SK-N-MC (cell line): ENCODE data around the gene TGFB1I1.

Experiments
- DNase-seq: peaks from one replicate; pipeline ENCODE4 v3.0.0-alpha.2; 2011; ENCODE audit warnings: low read depth, low spot score
- H3K27ac ChIP-seq: fragments of 200-600 bp; sonication (generic); 2 replicates; pipeline ENCODE4 v1.5.1; 2016; ENCODE audit warnings: mixed run types
- H3K36me3 ChIP-seq: fragments of 200-600 bp; sonication (generic); 2 replicates; pipeline ENCODE4 v1.6.1; 2017; ENCODE audit warnings: antibody characterized with exemption, low read length, mixed read lengths; ENCODE audit not compliant: insufficient read depth
- H3K4me3 ChIP-seq: fragments of 200-600 bp; sonication (generic); 2 replicates; pipeline ENCODE4 v1.5.1; 2016
- H3K9ac ChIP-seq: fragments of 200-600 bp; sonication (generic); 2 replicates; pipeline ENCODE4 v1.8.0; 2017; ENCODE audit warnings: mixed run types, mixed read lengths; ENCODE audit not compliant: insufficient read length
- H3K9me3 ChIP-seq: fragments of 200-600 bp; sonication (generic); 2 replicates; pipeline ENCODE4 v1.6.1; 2017; ENCODE audit warnings: low read depth, mild to moderate bottlenecking, antibody characterized with exemption, low read length, moderate library complexity, mixed read lengths
- EZH2 ChIP-seq: fragments of 200-600 bp; sonication (generic); IDR thresholded peaks from one replicate; pipeline ENCODE4 v1.6.1; 2017; ENCODE audit warnings: antibody characterized with exemption
- FOXP2 ChIP-seq: optimal IDR thresholded peaks from 2 replicates; pipeline ENCODE3; 2011; ENCODE audit warnings: mild to moderate bottlenecking, moderate library complexity; ENCODE audit not compliant: insufficient read depth; ENCODE audit errors: extremely low read length, control extremely low read depth
- POLR2AphosphoS5 ChIP-seq: IDR thresholded peaks from 2 replicates; pipeline ENCODE4 v1.6.1; 2012; ENCODE audit warnings: mild to moderate bottlenecking, low read depth, low read length, borderline replicate concordance

TGFB1I1 gene

GRCh38 chr16:31473264-31473984 is 1.5 kb downstream of the TGFB1I1 start:
- H3K9ac ChIP-seq, result no peak overlapping the region
- no peak overlapping the region for H3K27ac ChIP-seq
- no peak overlapping the region for H3K4me3 ChIP-seq
- no peaks in the 10 kb centered on the region for H3K36me3 ChIP-seq
- DNase-seq, result no peak
- no peak for TF ChIP-seq FOXP2
- TF ChIP-seq POLR2AphosphoS5, result no peak
- no peak for TF ChIP-seq EZH2
- H3K9me3 ChIP-seq, result no peaks in the 10 kb centered on the region

DNA sequence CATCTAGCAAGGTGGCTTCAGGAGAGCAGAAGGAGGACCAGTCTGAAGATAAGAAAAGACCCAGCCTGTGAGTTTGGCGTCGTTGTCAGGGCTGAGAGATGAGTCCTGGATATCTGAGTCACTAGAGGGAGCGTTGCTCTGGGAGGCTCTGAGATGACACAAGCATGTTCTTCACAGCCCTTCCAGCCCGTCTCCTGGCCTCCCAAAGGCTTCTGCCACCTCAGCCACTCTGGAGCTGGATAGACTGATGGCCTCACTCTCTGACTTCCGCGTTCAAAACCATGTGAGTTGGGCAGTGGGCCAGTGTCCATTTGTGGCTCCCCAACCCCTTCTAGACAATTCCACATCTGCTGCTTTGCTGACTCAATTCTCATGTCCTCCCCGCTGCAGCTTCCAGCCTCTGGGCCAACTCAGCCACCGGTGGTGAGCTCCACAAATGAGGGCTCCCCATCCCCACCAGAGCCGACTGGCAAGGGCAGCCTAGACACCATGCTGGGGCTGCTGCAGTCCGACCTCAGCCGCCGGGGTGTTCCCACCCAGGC is 2.3 kb downstream of the TGFB1I1 start:
- DNase-seq, result no peak
- no peaks in the 10 kb centered on the region for H3K36me3 ChIP-seq
- H3K4me3 ChIP-seq, result no peak overlapping the region
- no peak overlapping the region for H3K27ac ChIP-seq
- H3K9me3 ChIP-seq, result no peaks in the 10 kb centered on the region
- TF ChIP-seq EZH2, result no peak
- TF ChIP-seq FOXP2, result no peak
- no peak overlapping the region for H3K9ac ChIP-seq

DNA sequence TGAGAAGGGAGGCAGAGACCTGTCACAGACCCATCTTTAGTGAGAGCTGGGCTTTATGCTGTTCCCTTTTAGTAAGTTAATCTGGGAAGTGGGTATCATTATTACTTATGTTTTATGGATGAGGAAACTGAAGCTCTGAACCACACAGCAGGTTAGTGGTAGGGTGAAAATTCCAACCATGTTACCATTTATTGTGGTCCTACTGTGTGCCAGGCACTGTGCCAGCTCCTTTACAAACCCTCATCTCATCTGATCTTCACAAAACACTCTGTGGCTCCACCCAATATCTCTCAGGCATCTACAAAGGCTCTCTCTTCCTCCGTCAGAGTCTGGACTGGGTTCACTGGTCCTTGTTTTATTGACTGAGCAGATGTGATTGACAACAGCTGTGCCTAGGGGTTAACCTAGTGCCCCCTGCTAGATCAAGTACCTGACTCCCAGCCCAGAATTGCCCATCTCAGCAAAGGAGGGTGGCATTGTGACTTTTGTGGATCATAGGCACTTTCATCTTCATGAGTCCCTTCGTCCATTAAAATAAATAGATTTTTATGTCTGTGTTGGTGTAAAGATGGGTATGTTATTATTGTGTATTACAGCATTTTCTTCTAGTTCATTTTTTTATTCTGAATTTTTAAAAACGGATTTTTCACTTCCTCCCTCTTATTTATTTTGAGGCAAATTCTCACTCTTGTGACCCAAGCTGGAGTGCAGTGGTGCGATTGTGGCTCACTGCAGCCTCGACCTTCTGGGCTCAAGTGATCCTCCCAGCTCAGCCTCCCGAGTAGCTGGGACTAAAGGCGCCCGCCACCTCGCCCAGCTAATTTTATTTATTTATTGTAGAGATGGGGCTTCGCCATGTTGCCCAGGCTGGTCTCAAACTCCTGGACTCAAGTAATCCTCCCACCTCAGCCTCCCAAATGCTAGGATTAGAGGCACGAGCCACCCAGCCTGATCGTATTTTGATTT is 3.1 kb downstream of the TGFB1I1 start:
- H3K27ac ChIP-seq, result no peak overlapping the region
- H3K9ac ChIP-seq, result no peak overlapping the region
- no peaks in the 10 kb centered on the region for H3K9me3 ChIP-seq
- TF ChIP-seq FOXP2, result no peak
- TF ChIP-seq POLR2AphosphoS5, result no peak
- TF ChIP-seq EZH2, result no peak
- no peak overlapping the region for H3K4me3 ChIP-seq
- H3K36me3 ChIP-seq, result no peaks in the 10 kb centered on the region
- DNase-seq, result no peak

DNA sequence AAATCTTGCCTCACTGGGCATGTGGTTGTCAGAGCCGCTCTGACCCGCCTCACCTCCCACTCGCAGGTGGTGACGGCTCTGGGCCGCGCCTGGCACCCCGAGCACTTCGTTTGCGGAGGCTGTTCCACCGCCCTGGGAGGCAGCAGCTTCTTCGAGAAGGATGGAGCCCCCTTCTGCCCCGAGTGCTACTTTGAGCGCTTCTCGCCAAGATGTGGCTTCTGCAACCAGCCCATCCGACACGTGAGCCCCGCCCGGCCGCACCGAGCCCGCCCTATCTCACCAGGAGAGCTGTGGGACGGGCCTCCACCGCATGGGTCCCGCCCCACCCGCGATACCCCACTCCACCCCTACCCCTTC is 4.0 kb downstream of the TGFB1I1 start:
- TF ChIP-seq POLR2AphosphoS5, result no peak
- no peak for DNase-seq
- H3K27ac ChIP-seq, result no peak overlapping the region
- H3K9ac ChIP-seq, result no peak overlapping the region
- no peaks in the 10 kb centered on the region for H3K36me3 ChIP-seq
- no peaks in the 10 kb centered on the region for H3K9me3 ChIP-seq
- no peak overlapping the region for H3K4me3 ChIP-seq

DNA sequence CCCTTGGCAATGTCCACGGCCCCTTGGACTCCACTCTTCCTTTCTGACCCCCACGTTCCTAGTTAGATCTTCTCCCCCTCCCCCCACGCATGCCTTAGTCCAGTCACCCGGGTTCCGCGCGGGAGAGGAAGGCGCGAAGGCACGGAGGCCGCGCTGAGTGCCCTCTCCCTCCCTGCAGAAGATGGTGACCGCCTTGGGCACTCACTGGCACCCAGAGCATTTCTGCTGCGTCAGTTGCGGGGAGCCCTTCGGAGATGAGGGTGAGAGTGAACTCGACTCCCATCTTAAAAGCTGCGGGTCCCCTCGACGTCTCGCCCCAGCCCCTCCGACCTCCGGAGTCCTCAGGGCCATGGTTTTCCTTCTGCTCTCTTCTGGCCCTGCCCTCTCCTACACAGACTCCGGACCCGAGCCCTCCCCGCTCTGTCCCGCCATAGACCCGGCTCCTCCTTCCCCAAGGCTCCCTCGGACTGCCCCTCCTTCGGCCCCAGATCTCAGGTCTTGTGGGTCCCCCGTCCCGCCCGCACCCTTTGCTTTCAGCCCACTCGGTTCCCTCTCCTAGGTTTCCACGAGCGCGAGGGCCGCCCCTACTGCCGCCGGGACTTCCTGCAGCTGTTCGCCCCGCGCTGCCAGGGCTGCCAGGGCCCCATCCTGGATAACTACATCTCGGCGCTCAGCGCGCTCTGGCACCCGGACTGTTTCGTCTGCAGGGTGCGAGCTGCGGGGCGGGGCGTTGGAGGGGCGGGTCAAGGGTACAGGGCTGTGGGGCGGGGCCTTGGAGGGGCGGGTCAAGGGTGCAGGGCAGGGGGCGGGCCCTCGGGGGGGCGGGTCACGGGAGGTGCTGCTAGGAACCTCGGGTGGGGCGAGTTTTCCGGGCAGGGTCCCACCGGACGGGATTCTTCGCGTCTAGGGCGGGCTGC is 4.6 kb downstream of the TGFB1I1 start:
- no peak for DNase-seq
- no peak for TF ChIP-seq EZH2
- TF ChIP-seq FOXP2, result no peak
- no peak for TF ChIP-seq POLR2AphosphoS5
- H3K9me3 ChIP-seq, result no peaks in the 10 kb centered on the region
- H3K36me3 ChIP-seq, result no peaks in the 10 kb centered on the region
- no peak overlapping the region for H3K27ac ChIP-seq
- no peak overlapping the region for H3K4me3 ChIP-seq
- H3K9ac ChIP-seq, result no peak overlapping the region

GRCh38 chr16:31477220-31478216 is 5.6 kb downstream of the TGFB1I1 start:
- Histone ChIP-seq H3K27ac (no peak overlapping the region), H3K9me3 (no peaks in the 10 kb centered on the region), H3K9ac (no peak overlapping the region), H3K4me3 (no peak overlapping the region), H3K36me3 (no peaks in the 10 kb centered on the region)
- TF ChIP-seq POLR2AphosphoS5 (no peak), FOXP2 (no peak), EZH2 (no peak)
- no peak for DNase-seq

GRCh38 chr16:31478956-31479355 is 7.0 kb downstream of the TGFB1I1 start:
- no peak for TF ChIP-seq EZH2
- TF ChIP-seq POLR2AphosphoS5, result no peak
- TF ChIP-seq FOXP2, result no peak
- Histone ChIP-seq H3K4me3 (no peak overlapping the region), H3K27ac (no peak overlapping the region), H3K36me3 (no peaks in the 10 kb centered on the region), H3K9ac (no peak overlapping the region), H3K9me3 (no peaks in the 10 kb centered on the region)
- no peak for DNase-seq
